Loucy (cell line): ENCODE results near the gene KCNJ6.

Experiments
- EZH2phosphoT487 ChIP-seq: fragments of 200-600 bp; IDR thresholded peaks from 2 replicates; pipeline ENCODE4 v1.6.1; 2018; ENCODE audit warnings: antibody characterized with exemption, mild to moderate bottlenecking, moderate library complexity, borderline replicate concordance
- TF ChIP-seq, protein P1 (sequence below): fragments of 200-600 bp; sonication (generic); conservative IDR thresholded peaks from 2 replicates; pipeline ENCODE4 v1.5.1; 2014; ENCODE audit warnings: mild to moderate bottlenecking, antibody characterized with exemption, low read length

DNA sequence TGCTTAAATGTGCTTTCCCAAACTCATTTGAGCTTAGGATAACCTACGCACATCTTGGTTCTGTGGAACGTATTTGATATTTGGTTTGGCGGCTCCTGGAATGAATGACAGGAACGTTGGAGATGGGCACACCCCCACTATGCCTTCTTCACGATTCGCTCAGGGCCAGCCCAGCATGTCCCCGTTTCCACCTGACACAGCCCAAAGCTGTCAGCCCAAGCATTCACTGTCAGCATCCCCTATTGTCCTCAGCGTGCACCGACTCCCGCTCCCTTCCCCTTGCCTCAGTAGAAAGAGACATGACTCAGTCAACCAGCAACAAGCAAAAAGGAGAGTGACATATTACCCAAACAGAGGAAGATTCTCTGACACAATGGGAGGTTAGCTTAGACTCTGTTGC is 181.4 kb downstream of the KCNJ6 start:
- TF ChIP-seq, protein P1, sequence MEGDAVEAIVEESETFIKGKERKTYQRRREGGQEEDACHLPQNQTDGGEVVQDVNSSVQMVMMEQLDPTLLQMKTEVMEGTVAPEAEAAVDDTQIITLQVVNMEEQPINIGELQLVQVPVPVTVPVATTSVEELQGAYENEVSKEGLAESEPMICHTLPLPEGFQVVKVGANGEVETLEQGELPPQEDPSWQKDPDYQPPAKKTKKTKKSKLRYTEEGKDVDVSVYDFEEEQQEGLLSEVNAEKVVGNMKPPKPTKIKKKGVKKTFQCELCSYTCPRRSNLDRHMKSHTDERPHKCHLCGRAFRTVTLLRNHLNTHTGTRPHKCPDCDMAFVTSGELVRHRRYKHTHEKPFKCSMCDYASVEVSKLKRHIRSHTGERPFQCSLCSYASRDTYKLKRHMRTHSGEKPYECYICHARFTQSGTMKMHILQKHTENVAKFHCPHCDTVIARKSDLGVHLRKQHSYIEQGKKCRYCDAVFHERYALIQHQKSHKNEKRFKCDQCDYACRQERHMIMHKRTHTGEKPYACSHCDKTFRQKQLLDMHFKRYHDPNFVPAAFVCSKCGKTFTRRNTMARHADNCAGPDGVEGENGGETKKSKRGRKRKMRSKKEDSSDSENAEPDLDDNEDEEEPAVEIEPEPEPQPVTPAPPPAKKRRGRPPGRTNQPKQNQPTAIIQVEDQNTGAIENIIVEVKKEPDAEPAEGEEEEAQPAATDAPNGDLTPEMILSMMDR: no peak
- TF ChIP-seq EZH2phosphoT487: no peak
